Astrocyte (in vitro differentiated cells and primary cell): ENCODE results near the gene CNKSR1. TPM values are rescaled to one million over a fixed set of nuclear protein-coding genes. Genes with fewer than 3 reads are reported as not detected.

Experiments
- DNase-seq: peaks from one replicate; pipeline ENCODE4 v3.0.0-alpha.2; 2010; ENCODE audit warnings: low read depth
- FAIRE-seq: peaks from 2 replicates; lab custom pipeline; 2011; peaks lifted over from hg19 to GRCh38; lab: Jason Lieb, UNC
- H2AFZ ChIP-seq: 2 replicates; pipeline ENCODE4 v1.6.0; 2012; ENCODE audit warnings: low read depth, low read length, inconsistent platforms
- H3K27ac ChIP-seq: 2 replicates; pipeline ENCODE4 v1.5.1; 2011; ENCODE audit warnings: low read depth, low read length, inconsistent platforms
- H3K27me3 ChIP-seq: 2 replicates; pipeline ENCODE4 v1.6.0; 2011; ENCODE audit warnings: low read length, inconsistent platforms; ENCODE audit not compliant: insufficient read depth
- H3K36me3 ChIP-seq: 2 replicates; pipeline ENCODE4 v1.5.1; 2011; ENCODE audit warnings: low read length, inconsistent platforms; ENCODE audit not compliant: insufficient read depth
- H3K4me1 ChIP-seq: 2 replicates; pipeline ENCODE4 v1.5.1; 2011; ENCODE audit warnings: low read length, inconsistent platforms; ENCODE audit not compliant: insufficient read depth
- H3K4me2 ChIP-seq: 2 replicates; pipeline ENCODE4 v1.6.0; 2012; ENCODE audit warnings: low read length, inconsistent platforms
- H3K4me3 ChIP-seq: 2 replicates; pipeline ENCODE4 v1.5.1; 2011; ENCODE audit warnings: low read depth, mild to moderate bottlenecking, low read length, inconsistent platforms; ENCODE audit not compliant: insufficient read depth
- H3K79me2 ChIP-seq: 2 replicates; pipeline ENCODE4 v1.6.0; 2012; ENCODE audit warnings: mild to moderate bottlenecking, low read length, inconsistent platforms; ENCODE audit not compliant: insufficient read depth
- H3K9ac ChIP-seq: 2 replicates; pipeline ENCODE4 v1.6.0; 2012; ENCODE audit warnings: mild to moderate bottlenecking, low read length, inconsistent platforms
- H3K9me3 ChIP-seq: 2 replicates; pipeline ENCODE4 v1.5.1; 2012; ENCODE audit warnings: low read depth, mild to moderate bottlenecking, low read length, inconsistent platforms; ENCODE audit not compliant: insufficient read depth
- H4K20me1 ChIP-seq: 2 replicates; pipeline ENCODE4 v1.6.0; 2012; ENCODE audit warnings: low read length, inconsistent platforms; ENCODE audit not compliant: insufficient read depth
- H3K27ac Mint-ChIP-seq: one replicate; pipeline ENCODE4 v1.8.0; 2021; ENCODE audit warnings: mild to moderate bottlenecking, mixed read lengths; ENCODE audit not compliant: unreplicated experiment
- H3K27me3 Mint-ChIP-seq: one replicate; pipeline ENCODE4 v1.8.0; 2021; ENCODE audit warnings: low read depth, mixed read lengths; ENCODE audit not compliant: unreplicated experiment
- H3K36me3 Mint-ChIP-seq: one replicate; pipeline ENCODE4 v1.8.0; 2021; ENCODE audit warnings: low read depth, mixed read lengths; ENCODE audit not compliant: unreplicated experiment
- H3K4me1 Mint-ChIP-seq: one replicate; pipeline ENCODE4 v1.8.0; 2021; ENCODE audit warnings: low read depth, mixed read lengths; ENCODE audit not compliant: unreplicated experiment
- H3K4me3 Mint-ChIP-seq: one replicate; pipeline ENCODE4 v1.8.0; 2021; ENCODE audit warnings: mild to moderate bottlenecking, moderate library complexity, mixed read lengths; ENCODE audit not compliant: unreplicated experiment
- H3K9me3 Mint-ChIP-seq: one replicate; pipeline ENCODE4 v1.8.0; 2021; ENCODE audit warnings: mild to moderate bottlenecking, mixed read lengths; ENCODE audit not compliant: unreplicated experiment
- CTCF ChIP-seq: IDR thresholded peaks from 2 replicates; pipeline ENCODE4 v1.5.1; 2011; ENCODE audit warnings: low read depth, mild to moderate bottlenecking, inconsistent platforms, low read length, moderate library complexity; ENCODE audit not compliant: insufficient read depth
- EZH2 ChIP-seq: IDR thresholded peaks from 2 replicates; pipeline ENCODE4 v1.6.1; 2012; ENCODE audit warnings: mild to moderate bottlenecking, low read length, inconsistent platforms; ENCODE audit not compliant: insufficient read depth
- total RNA-seq: library from RNA; stranded (reverse); gene quantifications from 2 replicates; pipeline ENCODE4 v1.2.1, GENCODE V29; 2021

CNKSR1 gene
- total RNA-seq, 1 donor from 2014 or later, result 5.0 TPM

- H3K9me3 ChIP-seq, result no peaks in the 10 kb centered on the region
- H3K9ac ChIP-seq, result peak overlapping the region; percentile 88
- peak overlapping the region; percentile 71 for H3K27ac ChIP-seq
- H3K79me2 ChIP-seq, result peaks cover 46% of the 10 kb centered on the region
- peak overlapping the region; percentile 90 for H3K4me3 ChIP-seq
- Mint-ChIP-seq H3K27me3 (peaks cover 2% of the 10 kb centered on the region), H3K27ac (peak overlapping the region; percentile 81), H3K4me3 (peak overlapping the region; percentile 93), H3K36me3 (no peaks in the 10 kb centered on the region), H3K9me3 (no peaks in the 10 kb centered on the region), H3K4me1 (peaks cover 12% of the 10 kb centered on the region)
- no peaks in the 10 kb centered on the region for H3K36me3 ChIP-seq
- peak overlapping the region; percentile 95 for H3K4me2 ChIP-seq
- peaks cover 16% of the 10 kb centered on the region for H3K4me1 ChIP-seq
- TF ChIP-seq EZH2 (no peak), CTCF (no peak)
- H2AFZ ChIP-seq, result peak overlapping the region; percentile 98
- FAIRE-seq (no peak), DNase-seq (peak; percentile 27)
- H3K27me3 ChIP-seq, result no peaks in the 10 kb centered on the region
- H4K20me1 ChIP-seq, result no peaks in the 10 kb centered on the region
Observed at GRCh38 chr1:26234644-26235370, 57.5 kb downstream of the CNKSR1 start.

DNA sequence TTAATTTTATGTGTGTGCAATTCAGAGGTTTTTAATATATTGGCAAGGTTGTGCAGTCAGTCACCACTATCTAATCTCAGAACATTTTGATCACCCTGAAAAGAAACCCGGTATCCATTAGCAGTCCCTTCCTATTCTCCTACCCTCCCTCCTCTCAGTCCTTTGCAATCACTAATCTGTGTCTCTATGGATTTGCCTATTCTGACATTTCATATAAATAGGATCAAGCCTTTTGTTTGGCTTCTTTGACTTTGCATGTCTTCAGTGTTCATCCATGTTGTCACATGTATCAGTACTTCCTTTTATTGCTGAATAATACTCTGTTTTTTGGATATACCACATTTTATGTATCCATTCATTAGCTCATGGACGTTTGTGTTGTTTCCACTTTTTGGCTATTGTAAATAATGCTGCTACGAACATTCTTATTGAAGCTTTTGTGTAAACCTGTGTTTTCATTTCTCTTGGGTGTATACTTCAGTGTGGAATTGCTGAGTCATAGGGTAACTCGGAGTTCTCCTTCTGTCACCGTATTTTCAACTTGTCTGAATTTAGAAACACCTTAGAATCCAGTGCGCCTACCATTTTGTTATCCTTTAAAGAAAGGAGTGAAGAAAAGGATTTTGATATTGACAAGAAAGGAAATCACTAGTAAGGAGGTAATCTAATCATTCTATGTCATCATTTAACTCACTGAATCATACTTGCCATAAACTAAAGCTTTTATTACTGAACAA lies 60.1 kb downstream of the CNKSR1 start:
- Histone ChIP-seq H2AFZ (no peak overlapping the region), H3K4me2 (peak overlapping the region; percentile 68)
- no peak overlapping the region for H3K27ac Mint-ChIP-seq

More for the DNA sequence above, 60.1 kb downstream of the CNKSR1 start:
- no peaks in the 10 kb centered on the region for H3K27me3 ChIP-seq
- H3K79me2 ChIP-seq, result peaks cover 63% of the 10 kb centered on the region
- no peaks in the 10 kb centered on the region for H3K9me3 ChIP-seq
- H3K4me1 ChIP-seq, result peaks cover 17% of the 10 kb centered on the region
- Mint-ChIP-seq H3K4me1 (peaks cover 14% of the 10 kb centered on the region), H3K9me3 (no peaks in the 10 kb centered on the region), H3K4me3 (peak overlapping the region; percentile 4), H3K36me3 (no peaks in the 10 kb centered on the region), H3K27me3 (no peaks in the 10 kb centered on the region)
- FAIRE-seq, result peak; percentile 29
- no peak overlapping the region for H3K4me3 ChIP-seq
- H3K27ac ChIP-seq, result peak overlapping the region; percentile 29
- no peaks in the 10 kb centered on the region for H3K36me3 ChIP-seq
- no peaks in the 10 kb centered on the region for H4K20me1 ChIP-seq
- DNase-seq, result peak; percentile 59
- TF ChIP-seq CTCF (no peak), EZH2 (no peak)
- H3K9ac ChIP-seq, result no peak overlapping the region

Other genes starting within 250 kb of the CNKSR1 start
- gene PAFAH2, start 179.4 kb upstream of the CNKSR1 start, total RNA-seq, result 13.6 and 14.1 TPM in 2 replicates
- gene EXTL1, start 155.7 kb upstream of the CNKSR1 start, total RNA-seq, result 26.4 and 39.9 TPM in 2 replicates
- not detected in 2 replicates for gene SLC30A2, start 131.4 kb upstream of the CNKSR1 start, total RNA-seq
- gene TRIM63, start 109.9 kb upstream of the CNKSR1 start, total RNA-seq, result not detected in 2 replicates
- 3.1 and 3.4 TPM in 2 replicates for gene PDIK1L, start 65.7 kb upstream of the CNKSR1 start, total RNA-seq
- 0.70 and 0.77 TPM in 2 replicates for gene FAM110D, start 18.4 kb upstream of the CNKSR1 start, total RNA-seq
- gene C1orf232, start 8.5 kb upstream of the CNKSR1 start, total RNA-seq, result not detected in 2 replicates
- gene ZNF593, start 7.6 kb upstream of the CNKSR1 start, total RNA-seq, result 34.4 and 37.6 TPM in 2 replicates
- gene ZNF593OS, start 5.7 kb upstream of the CNKSR1 start, total RNA-seq, result not detected in 2 replicates
- gene CATSPER4, start 13.1 kb downstream of the CNKSR1 start, total RNA-seq, result not detected in 2 replicates
- gene CEP85, start 56.7 kb downstream of the CNKSR1 start, total RNA-seq, result 10.2 and 10.5 TPM in 2 replicates
- 301 and 324 TPM in 2 replicates for gene SH3BGRL3, start 102.6 kb downstream of the CNKSR1 start, total RNA-seq
- 12.8 and 13.7 TPM in 2 replicates for gene UBXN11, start 129.1 kb downstream of the CNKSR1 start, total RNA-seq
- 1.9 TPM in 1 of 2 replicates, not detected in the other for gene CD52, start 140.5 kb downstream of the CNKSR1 start, total RNA-seq
- 1.8 and 5.3 TPM in 2 replicates for gene CRYBG2, start 176.6 kb downstream of the CNKSR1 start, total RNA-seq
- not detected in 2 replicates for gene ZNF683, start 195.3 kb downstream of the CNKSR1 start, total RNA-seq
- 16.7 and 43.7 TPM in 2 replicates for gene LIN28A, start 233.3 kb downstream of the CNKSR1 start, total RNA-seq